Stimulated activated naive B cell treated with anti-CD40 and anti-IgM and Interleukin-4, amounts not matched to agents 10 μg/mL and 1 μg/mL and 100 μg/mL, for 72 hours (primary cell): ENCODE measurements around the gene USP6.
"Not testable (repeated sequence)": the region's sequence is repeated elsewhere in the genome, so short reads cannot be mapped to it uniquely, and the experiment has no call there.

Experiments used
- ATAC-seq, 2 donors: fragments of 150-1000 bp; cut with Tn5 transposase; replicated peaks; 2 replicates each; pipeline ENCODE4 v1.10.0; 2021; ENCODE audit warnings: moderate library complexity in 1 of 2
- DNase-seq: peaks from one replicate; pipeline ENCODE4 v3.0.0; 2021
- H3K27ac Mint-ChIP-seq: one replicate; pipeline ENCODE4 v1.8.0; 2022; ENCODE audit warnings: mild to moderate bottlenecking, mixed read lengths
- H3K27me3 Mint-ChIP-seq, 2 donors: one replicate each; pipeline ENCODE4 v1.8.0; 2022; ENCODE audit warnings: mixed read lengths in 2 of 2
- H3K36me3 Mint-ChIP-seq, 2 donors: one replicate each; pipeline ENCODE4 v1.8.0; 2022; ENCODE audit warnings: mixed read lengths in 2 of 2, mild to moderate bottlenecking in 1 of 2
- H3K4me1 Mint-ChIP-seq, 2 donors: one replicate each; pipeline ENCODE4 v1.8.0; 2022; ENCODE audit warnings: mixed read lengths in 2 of 2, mild to moderate bottlenecking in 1 of 2
- H3K4me3 Mint-ChIP-seq, 2 donors: one replicate each; pipeline ENCODE4 v1.8.0; 2022; ENCODE audit warnings: mild to moderate bottlenecking in 2 of 2, mixed read lengths in 2 of 2, moderate library complexity in 1 of 2
- H3K9me3 Mint-ChIP-seq, 2 donors: one replicate each; pipeline ENCODE4 v1.8.0; 2022; ENCODE audit warnings: mixed read lengths in 2 of 2, mild to moderate bottlenecking in 1 of 2

Gene USP6

GRCh38 chr17:5210091-5210490 lies 94.3 kb downstream of the USP6 start:
- Mint-ChIP-seq H3K27me3 (no peaks in the 10 kb centered on the region), H3K9me3 (peaks cover 3 to 13% of the 10 kb centered on the region in 2 donors), H3K4me3 (peak overlapping the region; percentile 37 to 41), H3K4me1 (peaks cover 59 to 78% of the 10 kb centered on the region in 2 donors), H3K27ac (peak overlapping the region; percentile 94), H3K36me3 (peaks cover 35 to 78% of the 10 kb centered on the region in 2 donors)
- ATAC-seq (peak; percentile 41 to 61), DNase-seq (no peak)

GRCh38 chr17:5210614-5211252 lies 94.9 kb downstream of the USP6 start:
- DNase-seq (peak; percentile 55), ATAC-seq (peak; percentile 81)
- H3K4me3 Mint-ChIP-seq = peak overlapping the region; percentile 37 to 59
- H3K36me3 Mint-ChIP-seq = peaks cover 35 to 83% of the 10 kb centered on the region in 2 donors
- peaks cover 61 to 82% of the 10 kb centered on the region in 2 donors for H3K4me1 Mint-ChIP-seq
- peak overlapping the region; percentile 94 for H3K27ac Mint-ChIP-seq
- H3K9me3 Mint-ChIP-seq = peaks cover 3 to 13% of the 10 kb centered on the region in 2 donors
- H3K27me3 Mint-ChIP-seq = no peaks in the 10 kb centered on the region

GRCh38 chr17:5211458-5211857 lies 95.6 kb downstream of the USP6 start:
- peaks cover 3 to 13% of the 10 kb centered on the region in 2 donors for H3K9me3 Mint-ChIP-seq
- H3K36me3 Mint-ChIP-seq = peaks cover 35 to 85% of the 10 kb centered on the region in 2 donors
- H3K27me3 Mint-ChIP-seq = no peaks in the 10 kb centered on the region
- peak overlapping the region; percentile 94 for H3K27ac Mint-ChIP-seq
- peaks cover 61 to 86% of the 10 kb centered on the region in 2 donors for H3K4me1 Mint-ChIP-seq
- ATAC-seq (peak; percentile 23 to 26), DNase-seq (no peak)
- peak overlapping the region; percentile 31 to 51 for H3K4me3 Mint-ChIP-seq

GRCh38 chr17:5217562-5217961 lies 101.7 kb downstream of the USP6 start:
- not testable (repeated sequence) for H3K4me3 Mint-ChIP-seq, H3K27me3 Mint-ChIP-seq, H3K27ac Mint-ChIP-seq, ATAC-seq, H3K9me3 Mint-ChIP-seq, DNase-seq
- Mint-ChIP-seq H3K4me1 (peaks cover 39 to 62% of the 10 kb centered on the region in 2 donors), H3K36me3 (peaks cover 45 to 72% of the 10 kb centered on the region in 2 donors)

GRCh38 chr17:5219536-5219935 lies 103.7 kb downstream of the USP6 start:
- peak overlapping the region; percentile 71 for H3K27ac Mint-ChIP-seq
- H3K4me1 Mint-ChIP-seq = peaks cover 41 to 61% of the 10 kb centered on the region in 2 donors
- ATAC-seq = no peak
- no peak for DNase-seq
- no peak overlapping the region for H3K4me3 Mint-ChIP-seq
- no peaks in the 10 kb centered on the region for H3K27me3 Mint-ChIP-seq
- peaks cover 40 to 68% of the 10 kb centered on the region in 2 donors for H3K36me3 Mint-ChIP-seq
- H3K9me3 Mint-ChIP-seq = no peaks in the 10 kb centered on the region

- peak overlapping the region in 1 of 2 donors; percentile 21 for H3K4me3 Mint-ChIP-seq
Measured at GRCh38 chr17:5220074-5220473, 104.2 kb downstream of the USP6 start.

GRCh38 chr17:5221912-5222311 lies 106.1 kb downstream of the USP6 start:
- not testable (repeated sequence) for DNase-seq, H3K4me3 Mint-ChIP-seq, ATAC-seq, H3K27me3 Mint-ChIP-seq, H3K9me3 Mint-ChIP-seq
- Mint-ChIP-seq H3K36me3 (peaks cover 51 to 72% of the 10 kb centered on the region in 2 donors), H3K27ac (peak overlapping the region; percentile 90), H3K4me1 (peaks cover 47 to 67% of the 10 kb centered on the region in 2 donors)

More at GRCh38 chr17:5220074-5220473, 104.2 kb downstream of the USP6 start:
- Mint-ChIP-seq H3K4me1 (peaks cover 42 to 62% of the 10 kb centered on the region in 2 donors), H3K36me3 (peaks cover 42 to 68% of the 10 kb centered on the region in 2 donors), H3K27ac (peak overlapping the region; percentile 73), H3K9me3 (no peaks in the 10 kb centered on the region), H3K27me3 (no peaks in the 10 kb centered on the region)
- ATAC-seq = no peak
- DNase-seq = no peak
